ENCODE data around the gene PIAS4. TPM values are rescaled to one million over a fixed set of nuclear protein-coding genes. Genes with fewer than 3 reads are reported as not detected.

PIAS4 gene
- total and polyA plus RNA-seq, 9 of the 15 experiments (the other 6 are each of a cell fraction or from before 2014, with no cell fraction given), result 0.27 to 34.9 (median 14.4) TPM

DNA sequence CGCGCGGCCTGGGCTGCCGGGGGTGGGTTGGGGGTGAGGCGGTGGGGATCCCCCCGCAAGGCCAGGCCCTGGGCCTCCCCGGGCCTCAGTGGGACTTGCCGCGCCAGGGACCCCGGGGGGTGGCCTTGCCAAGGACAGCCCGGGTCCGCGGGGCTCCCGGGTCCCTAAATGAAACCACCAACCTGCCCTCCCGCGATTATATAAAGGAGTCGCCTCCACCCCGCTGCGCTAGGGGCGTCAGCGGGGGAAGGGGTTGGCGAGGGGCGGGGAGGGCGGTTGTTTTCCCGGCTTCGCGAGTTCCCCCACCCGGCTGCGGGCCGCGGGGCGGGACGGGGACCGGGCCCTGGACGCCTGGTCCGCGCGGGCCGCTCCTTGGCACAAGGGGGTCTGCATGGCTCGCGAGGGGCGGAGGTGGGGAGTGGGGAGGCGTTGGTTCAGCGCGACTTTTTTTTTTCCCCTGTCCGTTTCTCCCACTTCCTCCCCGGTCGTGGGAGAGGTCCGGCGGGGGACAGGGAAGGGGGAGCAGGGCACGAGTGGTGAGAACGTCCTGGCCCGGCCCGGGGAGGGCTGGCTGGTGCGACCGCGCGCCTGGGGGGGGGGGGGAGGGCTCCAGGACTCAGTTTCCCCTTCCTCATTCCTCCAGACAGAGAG lies 60.0 kb downstream of the PIAS4 start:
- ChIA-PET POLR2A (no interaction called here), CTCF (ENCODE audit: low intra/inter-chr PET ratio) (interaction anchor here (0.6 kb wide), 1 partner anchor 46 kb away, joined by 4 read pairs; no protein-coding TSS in a partner anchor)
- FAIRE-seq, result no peak
- Histone ChIP-seq H3K4me2 (ENCODE audit: insufficient read depth, low read length) (peak overlapping the region; percentile 59), H3K79me2 (ENCODE audit: control insufficient read depth, insufficient read depth, low read length) (peaks cover 30% of the 10 kb centered on the region), H3K4me3 (peak overlapping the region; percentile 100), H3K9ac (ENCODE audit: insufficient read depth in 1 of 2, low read depth in 2 of 2, low read length in 2 of 2) (peak overlapping the region; percentile 73 to 92), H3K4me1 (replicated peaks in 1 of 2; ENCODE audit: control insufficient read depth in 2 of 2, insufficient read depth in 2 of 2, low read length in 2 of 2) (peaks cover 17 to 55% of the 10 kb centered on the region in 2 experiments), H3K9me1 (ENCODE audit: control insufficient read depth, insufficient read depth, low read length) (peaks cover 8% of the 10 kb centered on the region), H4K20me1 (replicated peaks; ENCODE audit: control insufficient read depth, insufficient read depth, low read length) (peaks cover 22% of the 10 kb centered on the region), H3K9me3 (replicated peaks; ENCODE audit: control insufficient read depth, insufficient read depth, low read depth, low read length) (no peaks in the 10 kb centered on the region), H3K27ac (ENCODE audit: extremely low read depth, low read depth, low read length) (peak overlapping the region; percentile 97), H3K36me3 (ENCODE audit: control insufficient read depth, insufficient read depth, low read length) (peaks cover 22% of the 10 kb centered on the region; the same call in 1 of the 3 replicates), H2AFZ (ENCODE audit: low read depth, low read length) (peak overlapping the region; percentile 56), H3K27me3 (ENCODE audit: control insufficient read depth in 2 of 2, insufficient read depth in 2 of 2, low read length in 2 of 2) (no peaks in the 10 kb centered on the region)
- peak; percentile 17 for ATAC-seq
- peak; percentile 69 to 87 (median 74) for DNase-seq (ENCODE audit: extremely low read depth in 1 of 4, low spot score in 3 of 4)
- no TSS peak for BruUV-seq (replicated peaks)
- intact Hi-C loops (cut with micrococcal nuclease), result loop anchor here (5.0 to 10.0 kb wide), 3 partner anchors 55 to 117 kb away; partner anchors contain the start of genes ANKRD24, MAP2K2, PIAS4 and SIRT6
- 0% methylated on average over 13 of the region's 58 CpGs for WGBS (ENCODE audit: insufficient coverage, low coverage, missing lambda C conversion rate)
- in situ Hi-C loops (cut with MboI), result no loop called here
- TF ChIP-seq, protein P1, sequence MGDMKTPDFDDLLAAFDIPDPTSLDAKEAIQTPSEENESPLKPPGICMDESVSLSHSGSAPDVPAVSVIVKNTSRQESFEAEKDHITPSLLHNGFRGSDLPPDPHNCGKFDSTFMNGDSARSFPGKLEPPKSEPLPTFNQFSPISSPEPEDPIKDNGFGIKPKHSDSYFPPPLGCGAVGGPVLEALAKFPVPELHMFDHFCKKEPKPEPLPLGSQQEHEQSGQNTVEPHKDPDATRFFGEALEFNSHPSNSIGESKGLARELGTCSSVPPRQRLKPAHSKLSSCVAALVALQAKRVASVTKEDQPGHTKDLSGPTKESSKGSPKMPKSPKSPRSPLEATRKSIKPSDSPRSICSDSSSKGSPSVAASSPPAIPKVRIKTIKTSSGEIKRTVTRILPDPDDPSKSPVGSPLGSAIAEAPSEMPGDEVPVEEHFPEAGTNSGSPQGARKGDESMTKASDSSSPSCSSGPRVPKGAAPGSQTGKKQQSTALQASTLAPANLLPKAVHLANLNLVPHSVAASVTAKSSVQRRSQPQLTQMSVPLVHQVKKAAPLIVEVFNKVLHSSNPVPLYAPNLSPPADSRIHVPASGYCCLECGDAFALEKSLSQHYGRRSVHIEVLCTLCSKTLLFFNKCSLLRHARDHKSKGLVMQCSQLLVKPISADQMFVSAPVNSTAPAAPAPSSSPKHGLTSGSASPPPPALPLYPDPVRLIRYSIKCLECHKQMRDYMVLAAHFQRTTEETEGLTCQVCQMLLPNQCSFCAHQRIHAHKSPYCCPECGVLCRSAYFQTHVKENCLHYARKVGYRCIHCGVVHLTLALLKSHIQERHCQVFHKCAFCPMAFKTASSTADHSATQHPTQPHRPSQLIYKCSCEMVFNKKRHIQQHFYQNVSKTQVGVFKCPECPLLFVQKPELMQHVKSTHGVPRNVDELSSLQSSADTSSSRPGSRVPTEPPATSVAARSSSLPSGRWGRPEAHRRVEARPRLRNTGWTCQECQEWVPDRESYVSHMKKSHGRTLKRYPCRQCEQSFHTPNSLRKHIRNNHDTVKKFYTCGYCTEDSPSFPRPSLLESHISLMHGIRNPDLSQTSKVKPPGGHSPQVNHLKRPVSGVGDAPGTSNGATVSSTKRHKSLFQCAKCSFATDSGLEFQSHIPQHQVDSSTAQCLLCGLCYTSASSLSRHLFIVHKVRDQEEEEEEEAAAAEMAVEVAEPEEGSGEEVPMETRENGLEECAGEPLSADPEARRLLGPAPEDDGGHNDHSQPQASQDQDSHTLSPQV (IDR thresholded peaks at IDR 0.05), result no peak
- TF ChIP-seq ZNF384 (IDR thresholded peaks at IDR 0.05; ENCODE audit: low read depth, low read length) (0 out of 2 replicates have a peak, but pooled peaks have one; percentile 30), FOXK1 (CRISPR knock-in tag; IDR thresholded peaks at IDR 0.05; ENCODE audit: borderline replicate concordance) (no peak), POLR2G (IDR thresholded peaks at IDR 0.05; ENCODE audit: low read depth, low read length) (peak; percentile 82), POLR2B (IDR thresholded peaks at IDR 0.05; ENCODE audit: low read depth, partially characterized antibody) (peak; percentile 37), CCNT2 (IDR thresholded peaks at IDR 0.05; ENCODE audit: borderline replicate concordance, extremely low read depth, insufficient read length, low read depth, low read length) (peak; percentile 13), ZNF143 (CRISPR knock-in tag; IDR thresholded peaks at IDR 0.05) (no peak), SMARCA5 (IDR thresholded peaks at IDR 0.05) (no peak)
- TF ChIP-seq, protein P2, sequence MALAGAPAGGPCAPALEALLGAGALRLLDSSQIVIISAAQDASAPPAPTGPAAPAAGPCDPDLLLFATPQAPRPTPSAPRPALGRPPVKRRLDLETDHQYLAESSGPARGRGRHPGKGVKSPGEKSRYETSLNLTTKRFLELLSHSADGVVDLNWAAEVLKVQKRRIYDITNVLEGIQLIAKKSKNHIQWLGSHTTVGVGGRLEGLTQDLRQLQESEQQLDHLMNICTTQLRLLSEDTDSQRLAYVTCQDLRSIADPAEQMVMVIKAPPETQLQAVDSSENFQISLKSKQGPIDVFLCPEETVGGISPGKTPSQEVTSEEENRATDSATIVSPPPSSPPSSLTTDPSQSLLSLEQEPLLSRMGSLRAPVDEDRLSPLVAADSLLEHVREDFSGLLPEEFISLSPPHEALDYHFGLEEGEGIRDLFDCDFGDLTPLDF (CRISPR knock-in tag; IDR thresholded peaks at IDR 0.05), result no peak
- TF ChIP-seq, protein P3, sequence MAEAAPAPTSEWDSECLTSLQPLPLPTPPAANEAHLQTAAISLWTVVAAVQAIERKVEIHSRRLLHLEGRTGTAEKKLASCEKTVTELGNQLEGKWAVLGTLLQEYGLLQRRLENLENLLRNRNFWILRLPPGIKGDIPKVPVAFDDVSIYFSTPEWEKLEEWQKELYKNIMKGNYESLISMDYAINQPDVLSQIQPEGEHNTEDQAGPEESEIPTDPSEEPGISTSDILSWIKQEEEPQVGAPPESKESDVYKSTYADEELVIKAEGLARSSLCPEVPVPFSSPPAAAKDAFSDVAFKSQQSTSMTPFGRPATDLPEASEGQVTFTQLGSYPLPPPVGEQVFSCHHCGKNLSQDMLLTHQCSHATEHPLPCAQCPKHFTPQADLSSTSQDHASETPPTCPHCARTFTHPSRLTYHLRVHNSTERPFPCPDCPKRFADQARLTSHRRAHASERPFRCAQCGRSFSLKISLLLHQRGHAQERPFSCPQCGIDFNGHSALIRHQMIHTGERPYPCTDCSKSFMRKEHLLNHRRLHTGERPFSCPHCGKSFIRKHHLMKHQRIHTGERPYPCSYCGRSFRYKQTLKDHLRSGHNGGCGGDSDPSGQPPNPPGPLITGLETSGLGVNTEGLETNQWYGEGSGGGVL (CRISPR knock-in tag; IDR thresholded peaks at IDR 0.05), result no peak
- TF ChIP-seq, protein P4, sequence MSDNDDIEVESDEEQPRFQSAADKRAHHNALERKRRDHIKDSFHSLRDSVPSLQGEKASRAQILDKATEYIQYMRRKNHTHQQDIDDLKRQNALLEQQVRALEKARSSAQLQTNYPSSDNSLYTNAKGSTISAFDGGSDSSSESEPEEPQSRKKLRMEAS (CRISPR knock-in tag; IDR thresholded peaks at IDR 0.05), result no peak
- TF ChIP-seq, protein P5, sequence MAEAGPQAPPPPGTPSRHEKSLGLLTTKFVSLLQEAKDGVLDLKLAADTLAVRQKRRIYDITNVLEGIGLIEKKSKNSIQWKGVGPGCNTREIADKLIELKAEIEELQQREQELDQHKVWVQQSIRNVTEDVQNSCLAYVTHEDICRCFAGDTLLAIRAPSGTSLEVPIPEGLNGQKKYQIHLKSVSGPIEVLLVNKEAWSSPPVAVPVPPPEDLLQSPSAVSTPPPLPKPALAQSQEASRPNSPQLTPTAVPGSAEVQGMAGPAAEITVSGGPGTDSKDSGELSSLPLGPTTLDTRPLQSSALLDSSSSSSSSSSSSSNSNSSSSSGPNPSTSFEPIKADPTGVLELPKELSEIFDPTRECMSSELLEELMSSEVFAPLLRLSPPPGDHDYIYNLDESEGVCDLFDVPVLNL (CRISPR knock-in tag; IDR thresholded peaks at IDR 0.05; ENCODE audit: low read depth), result no peak
